ENCODE results near the gene HS3ST1. TPM values are rescaled to one million over a fixed set of nuclear protein-coding genes. Genes with fewer than 3 reads are reported as not detected.

HS3ST1 gene
- total RNA-seq, 4 donors from 2014 or later, result 0.26 to 2.2 (median 0.40) TPM; not detected in 1

DNA sequence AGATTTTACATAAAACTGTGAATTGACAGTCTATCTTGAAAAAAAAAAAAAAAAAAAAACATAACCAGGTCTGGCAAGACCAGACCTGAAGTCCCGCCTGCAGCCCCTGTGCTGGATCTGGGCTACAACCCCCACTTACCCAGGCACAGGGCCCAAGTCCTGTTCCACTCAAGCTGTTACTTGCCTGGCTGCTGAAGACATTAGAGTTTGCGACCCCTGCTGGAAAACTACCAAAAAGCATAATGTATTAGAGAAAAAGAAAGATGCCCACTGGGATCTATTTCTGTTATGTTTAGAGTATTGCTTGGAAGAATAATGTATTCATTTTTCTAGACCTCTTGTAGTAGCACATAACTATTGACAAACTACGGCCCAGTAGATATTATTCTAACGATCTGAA is 4.7 kb downstream of the HS3ST1 start:
- TF ChIP-seq, protein P1, sequence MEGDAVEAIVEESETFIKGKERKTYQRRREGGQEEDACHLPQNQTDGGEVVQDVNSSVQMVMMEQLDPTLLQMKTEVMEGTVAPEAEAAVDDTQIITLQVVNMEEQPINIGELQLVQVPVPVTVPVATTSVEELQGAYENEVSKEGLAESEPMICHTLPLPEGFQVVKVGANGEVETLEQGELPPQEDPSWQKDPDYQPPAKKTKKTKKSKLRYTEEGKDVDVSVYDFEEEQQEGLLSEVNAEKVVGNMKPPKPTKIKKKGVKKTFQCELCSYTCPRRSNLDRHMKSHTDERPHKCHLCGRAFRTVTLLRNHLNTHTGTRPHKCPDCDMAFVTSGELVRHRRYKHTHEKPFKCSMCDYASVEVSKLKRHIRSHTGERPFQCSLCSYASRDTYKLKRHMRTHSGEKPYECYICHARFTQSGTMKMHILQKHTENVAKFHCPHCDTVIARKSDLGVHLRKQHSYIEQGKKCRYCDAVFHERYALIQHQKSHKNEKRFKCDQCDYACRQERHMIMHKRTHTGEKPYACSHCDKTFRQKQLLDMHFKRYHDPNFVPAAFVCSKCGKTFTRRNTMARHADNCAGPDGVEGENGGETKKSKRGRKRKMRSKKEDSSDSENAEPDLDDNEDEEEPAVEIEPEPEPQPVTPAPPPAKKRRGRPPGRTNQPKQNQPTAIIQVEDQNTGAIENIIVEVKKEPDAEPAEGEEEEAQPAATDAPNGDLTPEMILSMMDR (IDR thresholded peaks at IDR 0.05), result no peak
- TF ChIP-seq POLR2A (IDR thresholded peaks at IDR 0.05) (no peak), POLR2AphosphoS5 (IDR thresholded peaks at IDR 0.05) (no peak), EP300 (IDR thresholded peaks at IDR 0.05) (no peak)
- DNase-seq (ENCODE audit: low spot score in 2 of 2), result no peak
- Histone ChIP-seq H3K36me3 (no peaks in the 10 kb centered on the region), H3K4me3 (no peak overlapping the region), H3K4me1 (peaks cover 24% of the 10 kb centered on the region), H3K9me3 (no peaks in the 10 kb centered on the region), H3K27ac (no peak overlapping the region), H3K27me3 (peaks cover 24% of the 10 kb centered on the region)
- 56% methylated on average over 4 of the region's 4 CpGs for WGBS

DNA sequence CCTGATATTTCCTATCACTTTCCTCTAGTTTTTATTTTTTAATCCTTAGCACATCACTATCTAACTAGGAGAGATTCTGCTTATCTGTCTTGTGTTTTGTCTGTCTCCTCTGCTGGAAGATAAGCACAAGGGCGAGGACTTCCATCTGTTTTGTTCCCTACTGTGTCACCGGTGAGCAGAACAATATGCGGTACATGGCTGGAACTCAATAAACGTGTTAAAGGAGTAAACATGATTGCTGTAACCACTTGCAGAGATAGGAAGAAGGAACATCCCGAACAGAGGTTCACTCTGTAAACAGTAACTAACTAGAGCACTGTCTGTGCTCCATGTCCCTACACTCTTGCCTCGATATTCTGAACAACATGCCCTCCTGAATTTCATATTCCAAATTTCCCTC is 5.2 kb downstream of the HS3ST1 start:
- no peak for DNase-seq (ENCODE audit: low spot score in 2 of 2)
- Histone ChIP-seq H3K9me3 (no peaks in the 10 kb centered on the region), H3K27ac (no peak overlapping the region), H3K4me3 (no peak overlapping the region), H3K4me1 (peaks cover 19% of the 10 kb centered on the region), H3K27me3 (peaks cover 19% of the 10 kb centered on the region), H3K36me3 (no peaks in the 10 kb centered on the region)
- WGBS, result 62% methylated on average over 6 of the region's 6 CpGs
- no peak for TF ChIP-seq POLR2A (IDR thresholded peaks at IDR 0.05)
- TF ChIP-seq EP300 (IDR thresholded peaks at IDR 0.05), result no peak
- no peak for TF ChIP-seq POLR2AphosphoS5 (IDR thresholded peaks at IDR 0.05)
- TF ChIP-seq, protein P1 (IDR thresholded peaks at IDR 0.05), result no peak

DNA sequence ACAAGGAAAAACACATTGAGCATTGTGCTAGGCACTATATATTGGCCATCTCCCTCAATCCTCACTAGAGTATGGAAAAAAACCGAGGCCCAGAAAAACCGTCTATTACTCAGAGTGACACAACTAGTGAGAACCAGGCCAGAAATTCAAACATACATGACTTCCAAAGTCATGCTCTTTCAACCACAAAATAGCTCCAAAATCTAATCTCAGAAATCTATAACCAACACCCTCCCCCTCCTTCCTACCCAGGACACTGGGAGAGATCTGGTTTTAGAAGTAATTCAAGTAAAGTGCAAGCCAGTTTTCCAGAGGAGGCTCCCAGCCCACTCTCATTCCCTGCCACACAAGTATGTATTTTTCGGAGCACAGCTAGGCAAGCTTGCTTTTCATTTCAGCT is 7.6 kb downstream of the HS3ST1 start:
- WGBS, result 83% methylated on average over 3 of the region's 3 CpGs
- Histone ChIP-seq H3K36me3 (no peaks in the 10 kb centered on the region), H3K27ac (no peak overlapping the region), H3K4me3 (no peak overlapping the region), H3K4me1 (no peaks in the 10 kb centered on the region), H3K27me3 (no peaks in the 10 kb centered on the region), H3K9me3 (no peaks in the 10 kb centered on the region)
- TF ChIP-seq POLR2A (IDR thresholded peaks at IDR 0.05) (no peak), EP300 (IDR thresholded peaks at IDR 0.05) (no peak), POLR2AphosphoS5 (IDR thresholded peaks at IDR 0.05) (no peak)
- no peak for DNase-seq (ENCODE audit: low spot score in 2 of 2)

DNA sequence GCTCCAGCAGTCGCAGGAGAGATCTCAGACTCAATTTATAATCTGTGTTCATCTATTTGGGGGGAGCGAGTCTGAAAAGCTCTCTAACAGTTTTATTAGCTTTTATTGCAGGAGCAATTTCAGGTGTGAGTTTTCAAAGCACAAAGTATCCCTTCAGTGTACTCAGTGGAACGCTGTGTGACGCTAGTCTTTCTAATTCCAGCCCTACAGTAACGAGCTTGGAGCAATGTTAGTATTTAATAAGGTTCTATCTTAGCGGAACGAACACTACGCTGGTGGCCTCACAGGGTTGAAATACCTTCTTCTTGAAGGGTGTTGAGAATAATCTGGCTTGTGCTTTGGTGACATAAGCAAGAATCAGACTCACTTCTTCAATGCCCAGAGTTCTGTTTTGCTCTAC is 8.4 kb downstream of the HS3ST1 start:
- H3K4me1 ChIP-seq, result no peaks in the 10 kb centered on the region
- H3K4me3 ChIP-seq, result no peak overlapping the region
- no peak for DNase-seq (ENCODE audit: low spot score in 2 of 2)
- H3K27ac ChIP-seq, result no peak overlapping the region
- H3K27me3 ChIP-seq, result no peaks in the 10 kb centered on the region
- TF ChIP-seq POLR2A (IDR thresholded peaks at IDR 0.05) (no peak), EP300 (IDR thresholded peaks at IDR 0.05) (no peak), POLR2AphosphoS5 (IDR thresholded peaks at IDR 0.05) (no peak)
- TF ChIP-seq, protein P1 (IDR thresholded peaks at IDR 0.05), result no peak
- no peaks in the 10 kb centered on the region for H3K36me3 ChIP-seq
- 91% methylated on average over 8 of the region's 8 CpGs for WGBS
- H3K9me3 ChIP-seq, result no peaks in the 10 kb centered on the region

DNA sequence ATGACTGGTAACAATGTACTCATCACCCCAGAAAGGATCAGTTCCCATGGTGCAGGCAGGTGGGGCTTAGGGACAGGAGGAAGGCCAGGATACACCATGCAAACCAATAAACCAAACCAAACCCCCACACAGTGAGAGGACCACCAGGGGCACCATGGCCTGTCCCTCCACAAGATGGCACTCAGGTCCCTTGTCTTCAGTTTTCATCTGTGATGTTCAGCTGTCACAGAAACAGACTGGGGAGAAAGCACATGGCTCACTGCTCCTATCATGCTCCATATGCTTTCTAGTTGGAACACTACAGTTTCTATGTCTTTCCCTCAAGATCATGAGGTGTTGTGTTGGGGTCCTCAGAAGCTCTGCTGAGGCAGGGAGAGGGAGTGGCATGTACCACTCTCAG is 10.1 kb downstream of the HS3ST1 start:
- Histone ChIP-seq H3K27me3 (no peaks in the 10 kb centered on the region), H3K9me3 (no peaks in the 10 kb centered on the region), H3K4me1 (no peaks in the 10 kb centered on the region), H3K4me3 (no peak overlapping the region), H3K36me3 (no peaks in the 10 kb centered on the region), H3K27ac (no peak overlapping the region)
- no peak for TF ChIP-seq POLR2A (IDR thresholded peaks at IDR 0.05)
- TF ChIP-seq, protein P1 (IDR thresholded peaks at IDR 0.05), result no peak
- no peak for TF ChIP-seq POLR2AphosphoS5 (IDR thresholded peaks at IDR 0.05)
- TF ChIP-seq EP300 (IDR thresholded peaks at IDR 0.05), result no peak
- DNase-seq (ENCODE audit: low spot score in 2 of 2), result no peak

DNA sequence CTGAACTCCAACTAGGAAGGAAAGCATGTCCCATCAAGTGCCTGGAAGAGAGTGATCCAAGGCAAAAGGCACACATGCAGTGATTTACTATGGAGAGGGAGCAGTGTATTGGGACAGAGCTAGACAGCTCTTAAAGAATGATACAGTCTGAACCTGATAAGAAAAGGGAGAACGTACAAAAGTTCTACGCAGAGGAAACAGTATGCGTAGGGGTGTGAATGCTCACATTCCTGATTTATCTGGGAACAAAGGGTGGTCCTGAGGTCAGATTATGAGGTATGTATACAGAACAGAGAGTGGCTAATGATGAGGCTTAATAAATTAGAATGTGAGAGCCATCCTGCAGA is 12.0 kb downstream of the HS3ST1 start:
- H3K4me3 ChIP-seq, result no peak overlapping the region
- H3K27ac ChIP-seq, result no peak overlapping the region
- DNase-seq (ENCODE audit: low spot score in 2 of 2), result no peak
- H3K36me3 ChIP-seq, result no peaks in the 10 kb centered on the region
- WGBS, result 85% methylated on average over 3 of the region's 3 CpGs
- no peaks in the 10 kb centered on the region for H3K4me1 ChIP-seq
- no peaks in the 10 kb centered on the region for H3K27me3 ChIP-seq
- H3K9me3 ChIP-seq, result no peaks in the 10 kb centered on the region
- TF ChIP-seq EP300 (IDR thresholded peaks at IDR 0.05) (no peak), POLR2AphosphoS5 (IDR thresholded peaks at IDR 0.05) (no peak), POLR2A (IDR thresholded peaks at IDR 0.05) (no peak)
- TF ChIP-seq, protein P1 (IDR thresholded peaks at IDR 0.05), result no peak

Data from suprapubic skin (tissue), 4 donors.